ENCODE measurements around the gene MMP12.
A peak's percentile ranks its signal among the peaks of the same experiment; 100 is the strongest.
"Not testable (repeated sequence)": the region's sequence is repeated elsewhere in the genome, so short reads cannot be mapped to it uniquely, and the experiment has no call there.

The MMP12 gene

DNA sequence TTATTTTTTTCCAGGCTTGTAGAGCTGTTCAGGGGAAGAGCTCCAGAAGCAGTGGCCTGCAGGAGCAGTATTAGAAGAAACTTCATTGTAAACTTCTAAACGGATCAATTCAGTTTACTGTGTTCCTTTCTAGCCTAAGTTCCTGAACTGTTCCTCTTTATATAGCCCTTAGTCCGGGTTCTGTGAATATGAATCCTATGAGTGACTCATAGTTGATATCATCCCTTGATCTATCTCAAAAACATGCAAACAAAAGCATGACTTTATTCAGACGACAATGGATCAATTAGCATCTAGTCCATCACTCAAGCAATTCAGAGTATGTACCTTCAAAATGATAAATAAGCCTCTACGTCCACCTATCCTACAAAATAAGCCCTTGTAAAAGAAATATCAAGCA, at the start of gene MMP12:
Gene MMP12, minus strand, starts transcription at position 131 of the 400 bp plus-strand sequence. Its CDS starts 45 bp downstream, at position 86.
- peak; percentile 6 for DNase-seq (ENCODE audit: low spot score)

DNA sequence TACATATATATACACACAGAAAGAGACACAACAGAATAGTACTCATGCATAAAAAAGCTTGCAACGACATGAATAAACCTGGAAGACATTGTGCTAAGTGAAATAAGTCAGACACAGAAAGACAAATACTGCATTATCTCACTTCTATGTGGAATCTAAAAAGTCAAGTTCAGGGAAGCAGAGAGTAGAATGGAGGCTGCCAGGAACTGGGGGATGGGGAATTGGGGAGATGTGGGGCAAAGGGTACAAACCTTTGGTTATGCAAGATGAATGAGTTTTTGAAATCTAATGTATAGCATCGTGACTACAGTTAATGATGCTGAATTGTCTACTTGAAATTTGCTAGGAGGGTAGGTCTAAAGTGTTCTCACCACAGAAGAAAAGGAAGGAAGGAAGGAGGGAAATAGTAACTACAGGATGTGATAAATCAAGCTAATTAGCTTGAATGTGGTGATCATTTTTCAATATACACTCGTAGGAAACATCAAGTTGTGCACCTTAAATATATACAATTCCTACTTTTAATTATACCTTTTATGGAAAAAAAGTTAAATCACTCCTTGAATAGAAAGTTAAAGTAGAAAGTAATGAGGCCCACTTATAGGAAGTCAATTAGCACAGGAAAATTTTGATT, 46.9 kb upstream of the MMP12 start:
- DNase-seq (ENCODE audit: low spot score) = no peak

DNA sequence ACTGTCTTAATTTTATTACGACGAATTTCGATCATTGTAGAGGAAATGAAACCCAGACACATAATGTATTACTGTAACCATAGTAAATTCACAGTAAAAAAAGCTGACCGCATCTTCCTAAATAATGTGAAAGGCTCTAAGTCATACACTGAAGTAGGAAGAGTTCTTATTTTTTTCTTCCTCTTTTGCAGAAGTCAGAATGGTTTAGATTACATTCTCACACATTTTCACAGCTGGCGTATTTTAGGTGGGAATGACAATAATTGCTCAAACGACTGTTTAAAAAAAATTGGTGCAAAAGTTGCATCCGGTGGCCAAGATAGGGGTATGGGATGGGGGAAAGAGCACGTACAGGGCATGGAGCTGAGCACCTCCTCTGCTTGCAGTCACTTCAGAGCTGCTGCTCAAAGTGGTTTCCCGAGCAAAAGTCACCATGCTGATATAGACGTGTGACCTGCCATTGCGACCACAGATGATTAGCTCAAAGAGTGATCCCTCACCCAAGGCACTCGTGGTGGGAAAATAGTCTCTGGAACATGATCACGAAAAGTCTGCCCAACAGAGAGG, 45.4 kb upstream of the MMP12 start:
- DNase-seq (ENCODE audit: low spot score) = no peak

DNA sequence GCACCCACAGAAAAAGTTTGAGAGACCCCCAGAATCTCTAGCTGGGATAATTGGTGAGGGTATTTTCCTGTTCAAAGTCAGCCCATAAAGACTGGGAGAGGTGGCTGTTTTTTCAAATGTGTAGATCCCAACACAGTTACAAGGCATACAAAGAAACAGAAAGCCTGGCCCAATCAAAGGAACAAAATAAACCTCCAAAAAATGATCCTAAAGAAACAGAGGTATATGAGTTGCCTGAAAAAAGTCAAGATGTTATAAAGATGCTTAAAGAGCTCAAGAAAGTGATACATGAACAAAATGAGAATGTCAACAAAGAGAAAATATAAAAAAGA, 40.2 kb upstream of the MMP12 start:
- no peak for DNase-seq (ENCODE audit: low spot score)

DNA sequence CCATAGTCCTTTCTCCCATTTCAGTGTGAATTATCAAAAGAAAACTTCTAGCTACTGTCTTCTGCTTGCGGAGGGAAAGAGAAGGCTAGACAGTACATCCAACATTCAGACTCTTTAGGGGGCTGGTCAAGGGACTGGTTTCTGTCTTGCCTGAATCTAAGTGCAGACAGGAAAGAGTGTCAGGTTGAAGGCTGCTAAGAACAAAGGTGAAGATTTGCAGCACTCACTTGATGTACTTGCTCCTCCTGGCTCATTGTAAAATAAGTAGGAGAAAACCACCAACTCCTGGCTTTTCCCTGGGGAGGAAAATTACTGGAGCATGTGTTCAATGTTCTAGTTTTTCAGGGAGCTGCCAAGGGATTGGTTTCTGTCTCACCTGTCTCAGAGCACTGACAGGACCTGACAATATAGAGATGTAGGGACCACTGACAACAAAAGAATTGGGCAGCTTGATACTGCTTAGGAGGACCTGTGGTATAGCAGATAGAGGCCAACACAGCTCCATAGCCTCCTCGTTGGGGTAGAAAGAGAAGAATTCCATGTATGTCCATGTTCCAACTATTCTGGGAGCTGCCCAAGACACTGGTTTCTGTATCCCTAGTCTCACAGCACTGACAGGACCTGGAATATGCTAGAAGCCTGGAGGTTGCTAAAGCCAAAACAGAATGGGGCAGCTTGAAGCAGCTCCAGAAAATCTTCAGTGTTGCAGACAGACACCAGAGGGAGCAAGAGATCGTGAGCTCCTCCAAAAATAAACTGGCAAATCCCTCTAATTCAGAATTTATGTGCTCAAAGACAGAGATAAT, 39.7 kb upstream of the MMP12 start:
- peak; percentile 62 for DNase-seq (ENCODE audit: low spot score)

DNA sequence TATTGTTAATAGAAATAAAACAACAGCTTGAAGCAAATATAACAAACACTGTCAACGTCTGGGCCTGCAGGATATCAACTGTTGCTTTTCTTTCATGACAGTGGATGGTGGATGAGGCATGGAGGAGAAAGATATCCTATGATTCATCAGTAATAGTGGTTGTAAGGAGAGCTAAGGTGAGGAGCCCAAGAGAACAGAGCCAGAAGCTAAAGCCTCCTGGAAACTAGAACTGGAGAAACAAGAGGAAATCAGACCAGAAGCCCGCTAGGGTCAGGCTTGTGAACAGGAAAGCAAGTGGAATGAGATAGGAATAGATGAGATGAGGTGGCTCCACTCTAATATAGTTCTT, 37.7 kb upstream of the MMP12 start:
- DNase-seq (ENCODE audit: low spot score) = no peak

DNA sequence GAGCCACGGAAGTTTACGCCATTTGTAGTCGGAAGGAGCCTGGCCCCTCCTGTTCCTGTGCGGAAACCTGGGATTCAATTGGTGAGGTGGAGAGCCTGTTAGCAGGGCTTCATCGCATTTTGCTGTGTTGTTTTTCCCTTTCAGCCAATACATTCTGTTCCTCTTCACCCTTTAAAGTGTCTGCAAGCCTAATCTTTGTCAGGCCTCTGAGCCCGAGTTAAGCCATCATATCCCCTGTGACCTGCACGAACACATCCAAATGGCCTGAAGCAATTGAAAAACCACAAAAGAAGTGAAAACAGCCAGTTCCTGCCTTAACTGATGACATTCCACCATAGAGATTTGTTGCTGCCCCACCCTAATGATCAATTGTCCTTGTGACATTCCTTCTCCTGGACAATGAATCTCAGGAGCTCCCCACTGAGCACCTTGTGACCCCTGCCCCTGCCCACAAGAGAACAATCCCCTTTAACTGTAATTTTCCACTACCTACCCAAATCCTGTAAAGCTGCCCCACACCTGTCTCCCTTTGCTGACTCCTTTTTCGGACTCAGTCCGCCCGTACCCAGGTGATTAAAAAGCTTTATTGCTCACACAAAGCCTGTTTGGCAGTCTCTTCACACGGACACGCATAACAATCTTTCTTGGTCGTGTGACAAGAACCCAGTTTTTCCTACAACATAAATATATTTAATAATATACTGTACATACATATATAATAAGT, 37.1 kb upstream of the MMP12 start:
- no peak for DNase-seq (ENCODE audit: low spot score)

DNA sequence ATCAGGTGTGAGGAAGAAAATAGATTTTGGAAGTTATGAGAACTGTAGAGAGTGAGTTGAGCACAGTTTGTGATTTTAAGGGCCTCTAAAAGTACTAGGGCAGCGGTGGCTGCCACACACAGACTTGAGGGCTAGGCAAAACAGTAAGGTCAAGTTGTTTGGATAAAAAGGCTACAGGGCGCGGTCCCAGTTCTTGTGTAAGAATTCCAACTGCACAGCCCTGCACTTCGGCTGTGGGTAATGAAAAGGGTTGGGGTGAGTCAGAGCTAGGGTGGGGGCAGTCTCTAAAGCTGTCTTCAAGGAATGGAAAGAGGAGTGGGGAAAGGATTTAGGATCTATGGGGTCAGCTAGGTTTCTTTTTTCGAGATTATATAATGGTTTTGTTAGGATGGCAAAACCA, 31.1 kb upstream of the MMP12 start:
- not testable (repeated sequence) for DNase-seq (ENCODE audit: low spot score)

DNA sequence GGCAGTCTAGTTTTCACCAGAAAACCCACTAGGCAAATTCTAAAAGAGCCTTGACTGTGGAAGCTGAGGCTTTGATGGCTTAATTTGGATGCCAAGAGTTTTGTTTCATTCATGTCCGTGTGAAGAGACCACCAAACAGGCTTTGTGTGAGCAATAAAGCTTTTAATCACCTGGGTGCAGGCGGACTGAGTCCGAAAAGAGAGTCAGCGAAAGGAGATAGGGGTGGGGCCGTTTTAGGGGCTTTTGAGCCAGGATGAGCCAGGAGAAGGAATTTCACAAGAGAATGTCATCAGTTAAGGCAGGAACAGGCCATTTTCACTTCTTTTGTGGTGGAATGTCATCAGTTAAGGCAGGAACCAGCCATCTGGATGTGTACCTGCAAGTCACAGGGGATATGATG, 29.1 kb upstream of the MMP12 start:
- not testable (repeated sequence) for DNase-seq (ENCODE audit: low spot score)

DNA sequence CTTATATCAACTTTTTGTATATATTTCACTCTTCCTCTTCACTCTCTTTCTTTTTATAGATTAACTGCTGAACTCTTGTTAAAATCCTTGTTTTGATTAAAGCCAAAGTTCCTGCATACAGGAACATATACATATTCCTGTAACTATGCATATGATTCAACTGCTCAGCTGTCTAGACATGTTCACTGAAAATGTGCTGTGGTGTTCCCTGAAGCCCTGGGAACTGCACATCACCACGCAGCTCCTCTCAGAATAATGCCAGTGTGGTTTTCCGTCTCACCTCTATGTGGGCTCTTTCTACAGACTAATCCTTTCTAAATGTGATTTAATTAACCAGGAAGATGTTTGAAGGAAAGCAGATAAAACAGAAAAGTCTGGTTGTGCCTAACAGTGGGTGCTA, 25.6 kb upstream of the MMP12 start:
- no peak for DNase-seq (ENCODE audit: low spot score)

DNA sequence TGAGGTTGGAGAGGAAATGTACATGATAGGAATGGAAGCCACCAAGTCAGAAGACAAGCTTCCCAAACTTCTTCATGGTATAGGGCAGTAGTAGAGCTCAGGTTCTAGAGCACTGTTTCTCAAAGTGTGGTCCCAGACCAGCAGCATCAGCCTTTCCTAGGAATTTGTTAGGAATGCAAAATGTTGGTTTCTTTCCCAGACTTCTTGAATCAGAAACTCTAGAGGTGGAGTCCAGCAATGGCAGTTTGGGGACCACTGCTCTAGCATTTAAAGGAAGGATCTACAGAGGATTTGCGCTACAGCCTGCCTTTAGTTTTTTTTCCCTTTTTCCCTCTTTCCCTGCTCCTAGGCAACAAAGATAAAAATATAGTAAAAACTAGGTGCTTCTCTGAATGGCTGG, 17.0 kb upstream of the MMP12 start:
- DNase-seq (ENCODE audit: low spot score) = peak; percentile 65

DNA sequence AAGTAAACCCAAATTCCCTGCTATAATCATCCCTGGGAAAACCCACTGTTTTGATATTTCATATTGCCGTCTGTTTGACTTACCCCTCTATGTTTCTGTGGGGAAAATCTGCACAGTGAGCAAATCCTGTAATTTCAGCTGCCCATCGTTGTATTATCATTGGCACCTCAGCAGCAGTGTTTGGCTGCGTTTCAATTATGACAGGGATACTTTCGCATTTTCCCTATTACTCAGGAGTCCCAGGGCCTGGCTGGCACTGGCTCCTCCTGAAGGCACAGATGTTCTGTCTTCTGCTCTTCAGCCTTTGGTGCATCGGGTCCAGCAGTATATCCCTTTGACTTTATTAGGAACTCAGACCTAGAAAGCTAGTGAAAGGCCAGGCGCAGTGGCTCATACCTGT, 12.2 kb upstream of the MMP12 start:
- DNase-seq (ENCODE audit: low spot score) = no peak

DNA sequence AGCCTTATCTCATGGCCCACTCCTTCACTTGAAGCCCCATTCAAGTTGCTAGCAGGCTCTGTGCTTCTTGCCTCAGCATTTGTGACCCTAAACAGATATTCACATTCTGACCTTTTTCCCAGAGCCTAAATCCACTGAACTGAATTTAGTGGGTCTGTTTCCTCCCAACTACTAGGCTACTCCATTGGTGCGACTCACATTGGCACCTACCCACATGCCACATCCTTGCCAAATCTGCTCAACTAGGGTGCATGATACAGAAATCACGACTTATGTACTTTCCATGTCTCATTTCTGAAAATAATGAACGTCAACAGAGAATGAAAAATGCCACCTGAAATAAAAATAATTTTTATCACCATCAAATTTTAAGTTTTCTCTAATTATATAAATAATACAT, 8.4 kb upstream of the MMP12 start:
- DNase-seq (ENCODE audit: low spot score) = no peak

DNA sequence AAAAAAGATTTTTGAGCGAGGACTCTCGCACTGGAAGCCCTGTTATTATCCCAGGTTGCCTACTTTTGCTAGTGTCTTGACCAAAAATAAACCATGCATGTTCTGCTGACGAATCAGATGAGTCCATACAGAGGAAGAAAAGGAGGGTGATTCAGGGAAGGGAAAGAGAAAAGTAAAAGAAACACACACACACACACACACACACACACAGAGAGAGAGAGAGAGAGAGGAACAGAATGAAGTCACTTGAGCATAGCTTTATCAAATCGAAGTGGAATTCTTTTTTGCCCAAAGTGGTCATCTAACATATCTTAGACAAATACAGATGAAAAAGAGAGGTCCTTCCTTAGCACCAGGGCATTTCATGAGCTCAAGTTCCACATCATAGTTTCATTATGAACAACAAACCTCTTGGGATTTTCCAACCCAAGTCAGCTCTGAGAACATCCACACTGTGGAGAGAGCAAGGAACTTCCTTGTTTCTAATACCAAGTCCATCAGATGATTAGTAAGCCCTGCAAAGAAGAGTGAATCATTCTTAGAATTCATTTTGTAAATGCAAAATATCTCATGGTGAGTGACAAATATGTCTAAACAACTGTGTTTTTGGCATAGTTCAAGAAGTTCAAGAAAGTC, 7.7 kb upstream of the MMP12 start:
- DNase-seq (ENCODE audit: low spot score) = peak; percentile 60

DNA sequence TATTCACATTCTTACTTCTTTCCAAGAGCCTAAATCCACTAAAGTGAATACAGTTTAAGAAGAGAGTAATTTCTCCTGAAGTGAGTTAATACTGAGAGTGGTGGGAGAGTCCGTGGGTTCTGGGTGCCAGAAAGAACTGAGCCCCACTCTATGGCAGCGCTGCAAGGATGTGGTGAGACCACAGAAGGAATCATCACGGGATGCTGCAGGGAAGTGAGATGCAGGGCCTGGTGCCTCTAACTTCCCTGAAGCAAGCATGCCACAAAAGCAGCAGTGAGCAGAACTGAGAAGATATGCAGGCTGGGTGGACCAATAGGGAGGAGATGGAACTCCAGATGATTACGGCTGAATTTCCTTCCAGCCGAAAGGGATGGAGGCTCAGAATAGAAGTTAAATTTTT, 5.0 kb upstream of the MMP12 start:
- DNase-seq (ENCODE audit: low spot score) = no peak

DNA sequence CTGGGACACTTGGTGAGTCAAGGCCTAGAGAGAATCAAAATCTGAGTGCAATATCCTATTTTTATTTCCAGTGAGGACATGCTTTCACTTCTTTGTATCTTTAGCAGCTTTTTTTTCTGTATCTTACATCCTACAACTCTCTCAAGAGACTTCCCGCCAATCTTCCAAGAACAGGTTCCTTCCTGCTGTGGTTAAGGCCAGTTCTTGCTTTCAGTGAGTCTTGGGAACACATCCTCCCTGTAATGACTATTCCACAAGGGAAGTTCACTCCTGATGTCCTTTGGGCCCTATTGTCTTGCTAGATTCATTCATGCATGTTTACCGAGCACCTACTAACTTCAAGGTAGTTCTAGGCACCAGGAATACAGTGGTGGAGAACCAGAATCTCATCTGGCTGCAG, 3.8 kb upstream of the MMP12 start:
- DNase-seq (ENCODE audit: low spot score) = no peak

DNA sequence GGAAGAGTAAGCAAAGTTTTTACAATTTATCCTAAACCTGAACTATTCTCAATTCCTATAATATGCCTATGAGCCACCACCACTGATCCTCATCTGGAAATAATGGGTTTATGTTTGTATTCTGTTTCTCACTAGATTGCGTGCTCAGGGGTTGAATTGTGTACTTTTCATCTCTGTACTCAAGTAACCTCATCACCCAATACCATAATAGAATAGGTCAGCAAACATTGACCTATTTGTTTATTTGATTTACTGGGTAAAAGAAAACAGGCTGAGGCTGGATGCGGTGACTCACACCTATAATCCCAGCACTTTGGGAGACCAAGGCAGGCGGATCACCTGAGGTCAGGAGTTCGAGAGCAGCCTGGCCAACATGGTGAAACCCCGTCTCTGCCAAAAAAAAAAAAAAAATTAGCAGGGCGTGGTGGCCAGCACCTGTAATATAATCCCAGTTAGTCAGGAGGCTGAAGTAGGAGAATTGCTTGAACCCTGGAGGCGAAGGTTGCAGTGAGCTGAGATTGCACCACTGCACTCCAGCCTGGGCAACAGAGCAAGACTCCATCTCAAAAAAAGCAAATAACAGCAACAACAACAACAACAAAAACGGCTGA, 5.3 kb downstream of the MMP12 start:
- DNase-seq (ENCODE audit: low spot score) = not testable (repeated sequence)

DNA sequence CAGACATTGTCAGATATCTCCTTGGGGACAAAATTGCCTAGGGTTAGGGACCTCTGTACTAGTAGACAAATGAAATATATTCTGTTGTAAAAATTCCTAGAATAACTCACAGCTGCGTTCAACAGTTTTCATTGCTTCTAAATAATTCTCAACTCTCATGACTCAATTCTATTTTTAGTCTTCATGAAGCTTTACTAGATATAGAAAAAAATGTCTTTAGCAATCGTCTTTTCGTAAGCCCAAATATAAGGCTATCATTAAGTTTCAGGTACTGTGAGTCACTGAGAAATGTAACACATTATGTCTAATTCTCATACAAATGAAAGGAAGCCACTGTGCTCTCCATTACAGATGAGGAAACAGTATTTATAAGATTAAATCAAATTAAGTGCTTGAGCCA, 6.4 kb downstream of the MMP12 start:
- peak; percentile 46 for DNase-seq (ENCODE audit: low spot score)

DNA sequence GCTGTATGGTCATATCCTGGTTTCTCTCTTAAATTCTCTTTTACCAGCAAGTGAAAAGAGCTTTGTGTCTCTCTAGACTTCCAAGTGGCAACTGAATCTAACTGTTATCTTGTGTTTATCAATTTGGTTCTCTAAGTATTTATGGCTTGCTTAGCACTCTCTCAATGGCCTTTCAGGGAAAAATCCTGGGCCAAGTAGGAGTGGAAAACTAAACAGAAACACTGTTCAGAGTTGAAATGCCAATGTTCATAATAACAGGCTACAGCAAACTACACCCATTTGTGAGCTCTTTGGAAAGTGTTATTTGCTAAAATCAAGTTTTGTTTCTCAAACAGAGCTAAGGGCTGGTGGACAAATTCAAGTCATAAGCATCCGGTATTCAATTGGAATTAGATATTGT, 10.1 kb downstream of the MMP12 start:
- DNase-seq (ENCODE audit: low spot score) = no peak

DNA sequence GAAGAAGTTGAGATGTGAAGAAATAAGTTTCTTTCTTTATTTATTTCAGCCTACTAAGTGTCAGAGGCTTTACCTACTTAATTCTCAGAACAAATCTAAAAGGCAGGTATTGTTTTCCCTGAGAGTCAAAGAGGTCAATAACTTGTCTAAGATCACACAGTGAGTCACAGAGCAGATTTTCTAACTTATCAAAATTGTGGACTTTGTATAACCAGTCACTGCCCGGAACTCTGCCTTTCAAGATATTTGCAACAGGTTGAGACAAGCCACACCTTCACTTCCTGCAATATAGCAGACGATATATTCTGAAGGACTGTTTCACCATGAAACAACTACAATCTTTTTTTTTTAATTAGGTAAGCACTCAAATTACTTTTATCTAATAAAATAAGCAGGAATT, 20.8 kb downstream of the MMP12 start:
- no peak for DNase-seq (ENCODE audit: low spot score)

DNA sequence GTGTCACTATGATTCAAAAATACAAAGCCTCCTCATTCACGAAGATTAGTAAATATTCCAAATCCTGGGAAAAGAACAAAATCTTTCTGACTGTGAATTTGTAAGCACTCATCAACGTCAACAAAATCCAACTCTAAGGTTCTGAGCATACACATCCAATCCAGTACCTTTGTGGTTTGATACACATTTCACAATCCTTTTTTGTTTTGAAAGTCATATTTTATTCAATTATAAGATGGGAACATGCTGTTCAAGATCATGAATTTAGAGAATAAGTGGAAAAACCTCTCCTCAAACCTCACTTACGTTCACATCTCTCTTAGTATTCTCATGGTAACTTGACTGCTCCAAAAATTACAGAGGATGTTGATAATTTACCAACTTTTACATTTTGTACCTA, 21.7 kb downstream of the MMP12 start:
- DNase-seq (ENCODE audit: low spot score) = no peak

Data from GM03348 (cell line).